Central memory CD8-positive, alpha-beta T cell (primary cell): ENCODE data around the gene TRIL.

Experiments used
- ATAC-seq: fragments of 150-1000 bp; cut with Tn5 transposase; replicated peaks from 2 replicates; pipeline ENCODE4 v1.10.0; 2022; ENCODE audit warnings: mild to moderate bottlenecking, moderate FRiP score, moderate number of reproducible peaks; ENCODE audit not compliant: poor library complexity, severe bottlenecking; ENCODE audit errors: extremely low read depth
- DNase-seq, 2 donors: peaks; one replicate each; pipeline ENCODE4 v3.0.0; 2021; ENCODE audit warnings: low spot score in 2 of 2
- H3K27ac Mint-ChIP-seq: one replicate; pipeline ENCODE4 v1.8.0; 2022; ENCODE audit warnings: low read depth, mild to moderate bottlenecking, moderate library complexity, mixed read lengths
- H3K27me3 Mint-ChIP-seq: one replicate; pipeline ENCODE4 v1.8.0; 2022; ENCODE audit warnings: mixed read lengths
- H3K36me3 Mint-ChIP-seq: one replicate; pipeline ENCODE4 v1.8.0; 2022; ENCODE audit warnings: mild to moderate bottlenecking, moderate library complexity, mixed read lengths; ENCODE audit not compliant: insufficient read depth
- H3K4me1 Mint-ChIP-seq: one replicate; pipeline ENCODE4 v1.8.0; 2022; ENCODE audit warnings: mixed read lengths
- H3K4me3 Mint-ChIP-seq: one replicate; pipeline ENCODE4 v1.8.0; 2022; ENCODE audit warnings: mild to moderate bottlenecking, moderate library complexity, mixed read lengths
- H3K9me3 Mint-ChIP-seq: one replicate; pipeline ENCODE4 v1.8.0; 2022; ENCODE audit warnings: mixed read lengths

Gene TRIL

GRCh38 chr7:28977881-28978280 is 19.8 kb upstream of the TRIL start:
- peaks cover 45% of the 10 kb centered on the region for H3K27me3 Mint-ChIP-seq
- ATAC-seq (no peak), DNase-seq (no peak)
- H3K4me3 Mint-ChIP-seq: no peak overlapping the region
- no peaks in the 10 kb centered on the region for H3K4me1 Mint-ChIP-seq
- no peak overlapping the region for H3K27ac Mint-ChIP-seq
- peaks cover 11% of the 10 kb centered on the region for H3K9me3 Mint-ChIP-seq
- no peaks in the 10 kb centered on the region for H3K36me3 Mint-ChIP-seq

- Mint-ChIP-seq H3K27me3 (peaks cover 40% of the 10 kb centered on the region), H3K9me3 (peaks cover 18% of the 10 kb centered on the region), H3K4me1 (no peaks in the 10 kb centered on the region), H3K36me3 (no peaks in the 10 kb centered on the region), H3K4me3 (no peak overlapping the region), H3K27ac (no peak overlapping the region)
- DNase-seq: no peak
- no peak for ATAC-seq
Observed at GRCh38 chr7:28976022-28976421, 17.9 kb upstream of the TRIL start.

- peaks cover 33% of the 10 kb centered on the region for H3K27me3 Mint-ChIP-seq
- DNase-seq: no peak
- ATAC-seq: no peak
- H3K27ac Mint-ChIP-seq: no peak overlapping the region
- H3K4me1 Mint-ChIP-seq: no peaks in the 10 kb centered on the region
- no peaks in the 10 kb centered on the region for H3K36me3 Mint-ChIP-seq
- H3K4me3 Mint-ChIP-seq: no peak overlapping the region
- H3K9me3 Mint-ChIP-seq: peaks cover 18% of the 10 kb centered on the region
Observed at GRCh38 chr7:28973591-28973990, 15.5 kb upstream of the TRIL start.

GRCh38 chr7:28964056-28964455 is 5.9 kb upstream of the TRIL start:
- Mint-ChIP-seq H3K9me3 (no peaks in the 10 kb centered on the region), H3K4me3 (no peak overlapping the region), H3K27me3 (peaks cover 72% of the 10 kb centered on the region), H3K36me3 (no peaks in the 10 kb centered on the region), H3K4me1 (no peaks in the 10 kb centered on the region), H3K27ac (no peak overlapping the region)
- ATAC-seq (no peak), DNase-seq (no peak)

GRCh38 chr7:28961972-28962371 is 3.8 kb upstream of the TRIL start:
- Mint-ChIP-seq H3K4me1 (peaks cover 5% of the 10 kb centered on the region), H3K27ac (no peak overlapping the region), H3K36me3 (no peaks in the 10 kb centered on the region), H3K9me3 (no peaks in the 10 kb centered on the region), H3K27me3 (peaks cover 74% of the 10 kb centered on the region), H3K4me3 (no peak overlapping the region)
- no peak for DNase-seq
- ATAC-seq: no peak

- no peak overlapping the region for H3K4me3 Mint-ChIP-seq
- ATAC-seq (no peak), DNase-seq (no peak)
- no peaks in the 10 kb centered on the region for H3K9me3 Mint-ChIP-seq
- H3K4me1 Mint-ChIP-seq: peaks cover 5% of the 10 kb centered on the region
- peaks cover 67% of the 10 kb centered on the region for H3K27me3 Mint-ChIP-seq
- H3K27ac Mint-ChIP-seq: no peak overlapping the region
- no peaks in the 10 kb centered on the region for H3K36me3 Mint-ChIP-seq
Observed at GRCh38 chr7:28960071-28960840, 2.1 kb upstream of the TRIL start.

- ATAC-seq: no peak
- peaks cover 5% of the 10 kb centered on the region for H3K4me1 Mint-ChIP-seq
- no peak for DNase-seq
- H3K9me3 Mint-ChIP-seq: no peaks in the 10 kb centered on the region
- no peak overlapping the region for H3K4me3 Mint-ChIP-seq
- H3K27me3 Mint-ChIP-seq: peaks cover 80% of the 10 kb centered on the region
- H3K36me3 Mint-ChIP-seq: peaks cover 2% of the 10 kb centered on the region
- H3K27ac Mint-ChIP-seq: no peak overlapping the region
Observed at GRCh38 chr7:28958980-28959347, 834 bp upstream of the TRIL start.

GRCh38 chr7:28957751-28958234 is 337 bp downstream of the TRIL start:
- H3K4me3 Mint-ChIP-seq: peak overlapping the region; percentile 25
- H3K36me3 Mint-ChIP-seq: peaks cover 2% of the 10 kb centered on the region
- H3K27ac Mint-ChIP-seq: no peak overlapping the region
- peaks cover 5% of the 10 kb centered on the region for H3K4me1 Mint-ChIP-seq
- H3K9me3 Mint-ChIP-seq: no peaks in the 10 kb centered on the region
- ATAC-seq (no peak), DNase-seq (no peak)
- peaks cover 87% of the 10 kb centered on the region for H3K27me3 Mint-ChIP-seq

GRCh38 chr7:28957064-28957750 is 923 bp downstream of the TRIL start:
- H3K4me3 Mint-ChIP-seq: peak overlapping the region; percentile 25
- peaks cover 87% of the 10 kb centered on the region for H3K27me3 Mint-ChIP-seq
- DNase-seq (no peak), ATAC-seq (no peak)
- H3K4me1 Mint-ChIP-seq: peaks cover 5% of the 10 kb centered on the region
- no peak overlapping the region for H3K27ac Mint-ChIP-seq
- no peaks in the 10 kb centered on the region for H3K9me3 Mint-ChIP-seq
- peaks cover 2% of the 10 kb centered on the region for H3K36me3 Mint-ChIP-seq

- no peak overlapping the region for H3K4me3 Mint-ChIP-seq
- no peak for ATAC-seq
- no peaks in the 10 kb centered on the region for H3K9me3 Mint-ChIP-seq
- H3K27ac Mint-ChIP-seq: no peak overlapping the region
- H3K27me3 Mint-ChIP-seq: peaks cover 87% of the 10 kb centered on the region
- no peak for DNase-seq
- H3K4me1 Mint-ChIP-seq: peaks cover 5% of the 10 kb centered on the region
- H3K36me3 Mint-ChIP-seq: peaks cover 2% of the 10 kb centered on the region
Observed at GRCh38 chr7:28956608-28957063, 1.5 kb downstream of the TRIL start.

GRCh38 chr7:28955718-28956607 is 2.2 kb downstream of the TRIL start:
- DNase-seq (no peak), ATAC-seq (no peak)
- Mint-ChIP-seq H3K36me3 (peaks cover 2% of the 10 kb centered on the region), H3K27me3 (peaks cover 87% of the 10 kb centered on the region), H3K4me3 (no peak overlapping the region), H3K9me3 (no peaks in the 10 kb centered on the region), H3K27ac (no peak overlapping the region), H3K4me1 (peaks cover 5% of the 10 kb centered on the region)

- Mint-ChIP-seq H3K27me3 (peaks cover 87% of the 10 kb centered on the region), H3K9me3 (no peaks in the 10 kb centered on the region), H3K4me3 (no peak overlapping the region), H3K36me3 (peaks cover 2% of the 10 kb centered on the region), H3K4me1 (peaks cover 5% of the 10 kb centered on the region), H3K27ac (no peak overlapping the region)
- no peak for ATAC-seq
- no peak for DNase-seq
Observed at GRCh38 chr7:28955356-28955717, 2.8 kb downstream of the TRIL start.
